ENCODE results near the gene MRPL12.

GRCh38 chr17:81676906-81677305 is 26.3 kb upstream of the MRPL12 start:
- TF ChIP-seq BACH1 (IDR thresholded peaks at IDR 0.05; ENCODE audit: low read length) (no peak), MAX (IDR thresholded peaks at IDR 0.05) (no peak), RFX5 (IDR thresholded peaks at IDR 0.05; ENCODE audit: borderline replicate concordance, low read depth, low read length) (no peak), RAD21 (IDR thresholded peaks at IDR 0.05 in 1 of 2, conservative IDR thresholded peaks at IDR 0.05 in 1 of 2; ENCODE audit: low read depth in 2 of 2, low read length in 2 of 2) (no peak), USF2 (IDR thresholded peaks at IDR 0.05; ENCODE audit: low read length) (no peak), SIN3A (conservative IDR thresholded peaks at IDR 0.05 in 1 of 2, IDR thresholded peaks at IDR 0.05 in 1 of 2; ENCODE audit: low read depth in 1 of 2, low read length in 2 of 2) (no peak), BRCA1 (IDR thresholded peaks at IDR 0.05; ENCODE audit: low read depth, low read length) (no peak), CTCF (IDR thresholded peaks at IDR 0.05; ENCODE audit: control extremely low read depth in 1 of 3, insufficient read depth in 1 of 3, low read depth in 1 of 3, low read length in 3 of 3) (no peak), TAF1 (IDR thresholded peaks at IDR 0.05; ENCODE audit: low read depth, low read length) (no peak), HDAC6 (IDR thresholded peaks at IDR 0.05; ENCODE audit: low read depth, low read length) (no peak)
